K562 (cell line): Measurements from ENCODE around the gene OSBPL10. TPM values are rescaled to one million over a fixed set of nuclear protein-coding genes. Genes with fewer than 3 reads are reported as not detected.

Experiments used
- ATAC-seq: fragments of 200-7000 bp; cut with Tn5 transposase; 3 replicates; pipeline ENCODE4 v1.9.1; 2020; ENCODE audit warnings: moderate library complexity
- BruUV-seq: library from RNA; stranded (reverse); fragments of 400-500 nt; replicated peaks from 2 replicates; lab custom pipeline; 2021; lab: Mats Ljungman, UMichigan
- CTCF ChIA-PET: fragments of 300-600 bp; formaldehyde crosslinking; extraction: SDS; loops from one replicate; lab custom pipeline; 2021; ENCODE audit warnings: low intra/inter-chr PET ratio; lab: Yijun Ruan, JAX
- POLR2A ChIA-PET: fragments of 300-600, 350-650 bp; sonication (Branson Sonifier 250); formaldehyde crosslinking; extraction: SDS; loops from one replicate; lab custom pipeline; 2021; ENCODE audit warnings: antibody characterized with exemption, inconsistent platforms; lab: Yijun Ruan, JAX
- DNase-seq, 4 experiments: peaks; one replicate each; pipeline versions ENCODE4 v3.0.0 to v3.0.0-alpha.2; 2011 to 2018; ENCODE audit warnings: low spot score in 3 of 4, mixed read lengths in 3 of 4; ENCODE audit errors: extremely low read depth in 1 of 4
- FAIRE-seq: peaks from 2 replicates; lab custom pipeline; 2011; peaks lifted over from hg19 to GRCh38; lab: Jason Lieb, UNC
- H2AFZ ChIP-seq: 2 replicates; pipeline ENCODE4 v1.6.0; 2011; ENCODE audit warnings: low read depth, low read length, control low read depth, inconsistent platforms
- H3K27ac ChIP-seq: fragments of 200-600 bp; 3 replicates; pipeline ENCODE4 v1.8.0; 2011; ENCODE audit warnings: low read depth, mild to moderate bottlenecking, control low read depth, inconsistent platforms, low read length, moderate library complexity, mixed read lengths; ENCODE audit errors: extremely low read depth
- H3K27me3 ChIP-seq, 2 experiments: fragments of 300-600 bp in 1 of 2; 2 replicates in 1 of 2; 3 replicates in 1 of 2; pipeline versions ENCODE4 v1.6.0 to v1.8.0; 2011; ENCODE audit warnings: inconsistent platforms in 2 of 2, low read length in 2 of 2, mild to moderate bottlenecking in 1 of 2, mixed read lengths in 1 of 2, moderate library complexity in 1 of 2; ENCODE audit not compliant: control insufficient read depth in 2 of 2, insufficient read depth in 2 of 2
- H3K36me3 ChIP-seq: fragments of 300-600 bp; 3 replicates; pipeline ENCODE4 v1.8.0; 2011; ENCODE audit warnings: mild to moderate bottlenecking, low read length, inconsistent platforms; ENCODE audit not compliant: control insufficient read depth, insufficient read depth
- H3K4me1 ChIP-seq, 2 experiments: fragments of 200-600 bp in 1 of 2; replicated peaks in 1 of 2; 2 replicates in 1 of 2; 3 replicates in 1 of 2; pipeline versions ENCODE4 v1.5.1 to v1.8.0; 2011; ENCODE audit warnings: inconsistent platforms in 2 of 2, low read length in 2 of 2, mild to moderate bottlenecking in 1 of 2, mixed read lengths in 1 of 2, moderate library complexity in 1 of 2; ENCODE audit not compliant: control insufficient read depth in 2 of 2, insufficient read depth in 2 of 2
- H3K4me2 ChIP-seq: 2 replicates; pipeline ENCODE4 v1.6.1; 2011; ENCODE audit warnings: low read length, control low read depth, inconsistent platforms, mixed read lengths; ENCODE audit not compliant: insufficient read depth
- H3K4me3 ChIP-seq: fragments of 200-600 bp; sonication (generic), shearing (Covaris generic); 2 replicates; pipeline ENCODE4 v1.5.1; 2016; ENCODE audit warnings: control low read depth, inconsistent platforms
- H3K79me2 ChIP-seq: fragments of 200-600 bp; 3 replicates; pipeline ENCODE4 v1.8.0; 2011; ENCODE audit warnings: low read length, inconsistent platforms; ENCODE audit not compliant: control insufficient read depth, insufficient read depth
- H3K9ac ChIP-seq, 2 experiments: 2 replicates each; pipeline versions ENCODE4 v1.6.0 to v1.6.1; 2011; ENCODE audit warnings: low read depth in 2 of 2, low read length in 2 of 2, control low read depth in 1 of 2, inconsistent platforms in 1 of 2, mild to moderate bottlenecking in 1 of 2, mixed read lengths in 1 of 2; ENCODE audit not compliant: insufficient read depth in 1 of 2
- H3K9me1 ChIP-seq: one replicate; pipeline ENCODE4 v1.6.0; 2011; ENCODE audit warnings: inconsistent platforms, mild to moderate bottlenecking, low read length, moderate library complexity; ENCODE audit not compliant: control insufficient read depth, insufficient read depth
- H3K9me3 ChIP-seq: replicated peaks from 2 replicates; pipeline ENCODE4 v1.5.1; 2011; ENCODE audit warnings: low read depth, low read length, inconsistent platforms; ENCODE audit not compliant: control insufficient read depth, insufficient read depth
- H4K20me1 ChIP-seq: replicated peaks from 2 replicates; pipeline ENCODE4 v1.6.1; 2011; ENCODE audit warnings: low read length, inconsistent platforms, mixed read lengths; ENCODE audit not compliant: control insufficient read depth, insufficient read depth
- ARID1B ChIP-seq: fragments of 450-650 bp; IDR thresholded peaks from 2 replicates; pipeline ENCODE4 v1.6.1; 2016; ENCODE audit warnings: antibody characterized with exemption, mild to moderate bottlenecking, inconsistent platforms
- CBFA2T2 ChIP-seq: fragments of 450-650 bp; conservative IDR thresholded peaks from 2 replicates; pipeline ENCODE4 v1.6.1; 2017; ENCODE audit warnings: mild to moderate bottlenecking
- CBFA2T3 ChIP-seq: fragments of 450-650 bp; IDR thresholded peaks from 2 replicates; pipeline ENCODE4 v1.6.1; 2017
- CEBPB ChIP-seq: fragments of 450-650 bp; IDR thresholded peaks from 2 replicates; pipeline ENCODE4 v1.6.1; 2016; ENCODE audit warnings: missing genetic modification characterization, missing compliant biosample characterization
- FOXK2 ChIP-seq, 2 experiments: fragments of 450-650 bp; IDR thresholded peaks in 1 of 2; conservative IDR thresholded peaks in 1 of 2; 2 replicates each; pipeline ENCODE4 v1.6.1; 2016; ENCODE audit warnings: low read depth in 2 of 2, mild to moderate bottlenecking in 1 of 2
- HIVEP1 ChIP-seq: fragments of 250-450 bp; sonication (Bioruptor Pico); IDR thresholded peaks from 2 replicates; pipeline ENCODE4 v1.4.0; 2020; ENCODE audit warnings: mild to moderate bottlenecking
- KDM2B ChIP-seq: fragments of 250-450 bp; sonication (Bioruptor Pico); IDR thresholded peaks from 2 replicates; pipeline ENCODE4 v1.8.0; 2021; ENCODE audit warnings: mild to moderate bottlenecking, moderate library complexity
- LEF1 ChIP-seq: fragments of 450-650 bp; IDR thresholded peaks from 2 replicates; pipeline ENCODE4 v1.6.1; 2016; ENCODE audit warnings: mild to moderate bottlenecking
- MIER1 ChIP-seq: fragments of 450-650 bp; IDR thresholded peaks from 2 replicates; pipeline ENCODE4 v1.6.1; 2016; ENCODE audit warnings: antibody characterized with exemption, mild to moderate bottlenecking, low read depth
- NCOA4 ChIP-seq: fragments of 450-650 bp; IDR thresholded peaks from 2 replicates; pipeline ENCODE4 v1.6.1; 2018; ENCODE audit warnings: mild to moderate bottlenecking; ENCODE audit not compliant: partially characterized antibody
- POLR2AphosphoS5 ChIP-seq: IDR thresholded peaks from 2 replicates; pipeline ENCODE4 v1.6.1; 2011; ENCODE audit warnings: mild to moderate bottlenecking, low read depth, low read length, moderate library complexity; ENCODE audit not compliant: control insufficient read depth, insufficient read depth
- RAD21 ChIP-seq, 2 experiments: fragments of 250-450 bp in 1 of 2; fragments of 450-650 bp in 1 of 2; sonication (Bioruptor Pico) in 1 of 2; formaldehyde crosslinking in 1 of 2; IDR thresholded peaks in 1 of 2; conservative IDR thresholded peaks in 1 of 2; 2 replicates each; pipeline versions ENCODE4 v1.4.0 to v1.8.0; 2020 to 2022; ENCODE audit warnings: mild to moderate bottlenecking in 2 of 2, moderate library complexity in 1 of 2
- SIN3B ChIP-seq: fragments of 450-650 bp; IDR thresholded peaks from 2 replicates; pipeline ENCODE4 v1.6.1; 2017; ENCODE audit warnings: low read depth, mild to moderate bottlenecking, moderate library complexity
- SMARCC2 ChIP-seq: fragments of 450-650 bp; IDR thresholded peaks from 2 replicates; pipeline ENCODE4 v1.6.1; 2017; ENCODE audit warnings: antibody characterized with exemption, moderate library complexity, mild to moderate bottlenecking, low read depth
- TEAD4 ChIP-seq, 2 experiments: sonication (generic) in 1 of 2; formaldehyde crosslinking in 1 of 2; IDR thresholded peaks; 2 replicates each; pipeline versions ENCODE4 v1.6.1 to v1.8.0; 2012 to 2022; ENCODE audit warnings: borderline replicate concordance in 1 of 2, inconsistent platforms in 1 of 2, low read length in 1 of 2, mild to moderate bottlenecking in 1 of 2, missing genetic modification reagents in 1 of 2
- ZNF589 ChIP-seq: fragments of 200-800 bp; sonication (Bioruptor generic); IDR thresholded peaks from 2 replicates; pipeline ENCODE4 v1.6.1; 2016; ENCODE audit warnings: low read depth, missing genetic modification characterization, missing compliant biosample characterization
- WGBS: fragments of 100-300 bp; shearing (Covaris generic); methylation state at CpG from one replicate; pipeline ENCODE4 v1.1.6; 2016; ENCODE audit warnings: low coverage, mixed read lengths; ENCODE audit not compliant: insufficient coverage; ENCODE audit errors: missing lambda C conversion rate; 5-methylcytosine and 5-hydroxymethylcytosine counted together
- in situ Hi-C: fragments of 300-500 bp; cut with MboI; formaldehyde crosslinking; loops from 4 replicates; pipeline ENCODE4 v1.15.0; 2018; ENCODE audit warnings: inconsistent platforms, mixed read lengths
- intact Hi-C: fragments of 100-400 bp; cut with micrococcal nuclease; formaldehyde crosslinking; loops from 2 replicates; pipeline ENCODE4 v1.14.2; 2022
- polyA plus RNA-seq, 8 experiments: library from polyadenylated mRNA; depleted of rRNA in 4 of 8; stranded (reverse) in 5 of 8; unstranded in 3 of 8; fragments of >200 nt; fragmentation: Nextera tagmentation in 2 of 8; fragmentation: Illumina TruSeq in 1 of 8; extraction: Ambion mirVana in 2 of 8; extraction: Trizol in 1 of 8; gene quantifications; 2 replicates each; pipeline versions ENCODE4 v1.2.1 to v1.2.3, GENCODE V29; 2011 to 2014; ENCODE audit warnings: inconsistent platforms in 1 of 8, missing spikeins in 1 of 8
- total RNA-seq, 7 experiments: library from RNA; depleted of rRNA in 6 of 7; stranded (reverse); fragments of >200 nt in 6 of 7; fragmentation: Illumina TruSeq in 2 of 7; extraction: Trizol in 2 of 7; gene quantifications; 2 replicates each; pipeline versions ENCODE4 v1.2.1 to v1.2.3, GENCODE V29; 2011 to 2021; ENCODE audit warnings: low replicate concordance in 1 of 7
- TF ChIP-seq, protein P1 (sequence below): fragments of 450-650 bp; IDR thresholded peaks from 2 replicates; pipeline ENCODE4 v1.6.1; 2014; ENCODE audit warnings: low read depth, mild to moderate bottlenecking, moderate library complexity, borderline replicate concordance

Gene OSBPL10
- total and polyA plus RNA-seq, 9 of the 15 experiments (the other 6 are each of a cell fraction or from before 2014, with no cell fraction given): 0.03 to 0.19 (median 0.14) TPM; not detected in 2

DNA sequence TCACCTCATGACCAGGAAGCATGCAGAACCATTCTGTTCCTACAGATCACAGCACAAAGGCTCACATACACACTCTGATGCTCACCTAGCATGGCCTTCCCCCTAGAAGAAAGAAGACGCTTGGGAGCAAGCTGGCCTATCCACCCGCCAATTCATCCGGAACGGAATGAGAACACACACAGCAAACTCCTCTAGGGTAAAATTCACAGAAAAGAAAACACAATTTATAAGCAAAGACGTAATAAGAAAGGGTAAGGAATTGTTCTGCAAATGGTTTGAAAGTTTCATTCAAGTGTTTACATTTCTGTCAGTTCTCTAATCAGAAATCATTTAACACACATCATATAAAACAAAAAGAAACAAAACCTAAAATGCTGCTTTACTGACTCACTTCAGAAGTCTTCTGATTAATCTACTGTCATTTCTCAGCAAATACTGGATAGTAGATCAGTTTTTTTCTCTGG, 218.1 kb downstream of the OSBPL10 start (continued):
- TF ChIP-seq NCOA4 (no peak), SIN3B (no peak), ZNF589 (no peak), HIVEP1 (CRISPR knock-in tag) (no peak), MIER1 (no peak)
- TF ChIP-seq, protein P1, sequence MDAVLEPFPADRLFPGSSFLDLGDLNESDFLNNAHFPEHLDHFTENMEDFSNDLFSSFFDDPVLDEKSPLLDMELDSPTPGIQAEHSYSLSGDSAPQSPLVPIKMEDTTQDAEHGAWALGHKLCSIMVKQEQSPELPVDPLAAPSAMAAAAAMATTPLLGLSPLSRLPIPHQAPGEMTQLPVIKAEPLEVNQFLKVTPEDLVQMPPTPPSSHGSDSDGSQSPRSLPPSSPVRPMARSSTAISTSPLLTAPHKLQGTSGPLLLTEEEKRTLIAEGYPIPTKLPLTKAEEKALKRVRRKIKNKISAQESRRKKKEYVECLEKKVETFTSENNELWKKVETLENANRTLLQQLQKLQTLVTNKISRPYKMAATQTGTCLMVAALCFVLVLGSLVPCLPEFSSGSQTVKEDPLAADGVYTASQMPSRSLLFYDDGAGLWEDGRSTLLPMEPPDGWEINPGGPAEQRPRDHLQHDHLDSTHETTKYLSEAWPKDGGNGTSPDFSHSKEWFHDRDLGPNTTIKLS: no peak
- TF ChIP-seq, all 486 proteins: peak for 0

DNA sequence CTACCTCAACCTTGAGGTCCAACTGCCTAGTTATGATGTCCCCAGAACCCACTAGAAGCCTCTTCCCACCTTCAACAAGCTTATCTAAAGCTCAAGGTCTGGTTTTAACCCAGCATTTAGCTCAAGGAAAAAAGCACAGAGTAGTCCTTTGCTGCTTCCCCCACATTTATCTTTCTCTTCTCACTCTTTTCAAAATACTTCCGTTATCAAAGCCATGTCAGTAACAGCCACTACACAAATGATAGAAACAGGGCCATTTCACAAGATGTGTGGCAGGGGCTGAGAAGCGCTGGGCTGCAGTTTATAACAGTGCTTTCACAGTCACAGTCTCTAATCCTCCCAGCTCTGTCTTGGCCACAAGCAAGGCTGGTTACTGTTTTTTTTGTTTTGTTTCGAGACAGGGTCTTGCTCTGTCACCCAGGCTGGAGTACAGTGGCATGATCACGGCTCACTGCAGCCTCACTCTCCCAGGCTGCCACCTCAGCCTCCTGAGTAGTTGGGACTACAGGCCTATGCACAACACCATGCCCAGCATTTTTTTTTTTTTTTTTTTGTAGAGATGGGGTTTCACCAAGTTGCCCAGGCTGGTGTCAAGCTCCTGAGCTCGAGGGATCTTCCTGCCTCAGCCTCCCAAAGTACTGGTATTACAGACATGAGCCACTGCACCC, 218.8 kb downstream of the OSBPL10 start:
- ATAC-seq: peak; percentile 61

More for the DNA sequence above, 218.8 kb downstream of the OSBPL10 start:
- Histone ChIP-seq H3K9me1 (no peaks in the 10 kb centered on the region), H3K4me1 (no peaks in the 10 kb centered on the region; a peak in 1 of 5 replicates), H3K9me3 (no peaks in the 10 kb centered on the region), H3K36me3 (no peaks in the 10 kb centered on the region), H4K20me1 (no peaks in the 10 kb centered on the region), H3K9ac (no peak overlapping the region; a peak in 1 of 4 replicates), H2AFZ (peak overlapping the region; percentile 37; the same call in 1 of the 2 replicates), H3K4me3 (no peak overlapping the region), H3K27me3 (peaks cover 0 to 5% of the 10 kb centered on the region in 2 experiments; a peak in 1 of 5 replicates), H3K27ac (peak overlapping the region; percentile 31; the same call in 1 of the 3 replicates), H3K4me2 (no peak overlapping the region), H3K79me2 (no peaks in the 10 kb centered on the region)
- DNase-seq: peak in 1 of 4 experiments; percentile 20
- WGBS: 1% methylated on average over 5 of the region's 5 CpGs
- no TSS peak for BruUV-seq
- CTCF ChIA-PET: no interaction called here
- TF ChIP-seq CBFA2T3: peak; percentile 67
- 0 out of 2 replicates have a peak, but pooled peaks have one; percentile 27 for TF ChIP-seq TEAD4 (IDR thresholded peaks at IDR 0.05; ENCODE audit: low read length)
- no peak for TF ChIP-seq TEAD4 (CRISPR knock-in tag; IDR thresholded peaks at IDR 0.05; ENCODE audit: borderline replicate concordance)
- no peak for TF ChIP-seq SMARCC2
- no peak for TF ChIP-seq LEF1
- no peak for TF ChIP-seq RAD21 (CRISPR knock-in tag; conservative IDR thresholded peaks at IDR 0.05 in 1 of 2, IDR thresholded peaks at IDR 0.05 in 1 of 2)
- TF ChIP-seq FOXK2 (conservative IDR thresholded peaks at IDR 0.05 in 1 of 2, IDR thresholded peaks at IDR 0.05 in 1 of 2; ENCODE audit: low read depth in 2 of 2): no peak
- TF ChIP-seq POLR2AphosphoS5: no peak
- peak; percentile 43; the same call in 1 of the 2 replicates for TF ChIP-seq CBFA2T2
- TF ChIP-seq KDM2B: no peak
- TF ChIP-seq ARID1B: peak; percentile 44; the same call in 1 of the 2 replicates
- TF ChIP-seq CEBPB (tag): 0 out of 2 replicates have a peak, but pooled peaks have one; percentile 46
- FAIRE-seq: no peak
- POLR2A ChIA-PET: interaction anchor here (0.6 kb wide), 1 partner anchor 20 kb away, joined by 3 read pairs; no protein-coding TSS in a partner anchor
- in situ Hi-C loops (loop anchor here (25.0 kb wide), 1 partner anchor 975 kb away; no protein-coding TSS in a partner anchor), intact Hi-C loops (loop anchor here (10.0 kb wide), 2 partner anchors 307 to 547 kb away; no protein-coding TSS in a partner anchor)
